ENCODE measurements around the gene CBLB. TPM values are rescaled to one million over a fixed set of nuclear protein-coding genes. Genes with fewer than 3 reads are reported as not detected.

The CBLB gene
- total RNA-seq, 1 experiment from 2014 or later = 34.3 TPM

- Mint-ChIP-seq H3K4me1 (ENCODE audit: low read depth, unreplicated experiment) (no peaks in the 10 kb centered on the region), H3K27me3 (ENCODE audit: insufficient read depth, unreplicated experiment) (no peaks in the 10 kb centered on the region), H3K9me3 (ENCODE audit: unreplicated experiment) (no peaks in the 10 kb centered on the region), H3K27ac (ENCODE audit: unreplicated experiment) (no peak overlapping the region), H3K4me3 (ENCODE audit: unreplicated experiment) (no peak overlapping the region), H3K36me3 (ENCODE audit: insufficient read depth, unreplicated experiment) (no peaks in the 10 kb centered on the region)
- CTCF ChIA-PET = no interaction called here
- Histone ChIP-seq H3K9me3 (no peaks in the 10 kb centered on the region), H3K27me3 (replicated peaks; ENCODE audit: control insufficient read depth, insufficient read depth, low read length) (no peaks in the 10 kb centered on the region), H3K4me3 (ENCODE audit: low read depth, low read length) (no peak overlapping the region), H3K4me1 (no peaks in the 10 kb centered on the region), H3K36me3 (ENCODE audit: control insufficient read depth, insufficient read depth, low read length) (no peaks in the 10 kb centered on the region)
- no TSS peak for BruUV-seq (replicated peaks)
- POLR2A ChIA-PET = no interaction called here
- DNase-seq = no peak
- intact Hi-C loops (cut with micrococcal nuclease; ENCODE audit: unreplicated experiment) = no loop called here
- no peak for TF ChIP-seq CTCF (IDR thresholded peaks at IDR 0.05; ENCODE audit: insufficient read depth in 1 of 2, low read depth in 1 of 2, low read length in 1 of 2, severe bottlenecking in 1 of 2, unreplicated experiment in 1 of 2)
These were observed 83.0 kb downstream of the CBLB start for GRCh38 chr3:105785803-105786202.

GRCh38 chr3:105783631-105784030 lies 85.2 kb downstream of the CBLB start:
- no peak overlapping the region for H3K4me3 ChIP-seq (ENCODE audit: low read depth, low read length)
- no peaks in the 10 kb centered on the region for H3K36me3 ChIP-seq (ENCODE audit: control insufficient read depth, insufficient read depth, low read length)
- no peaks in the 10 kb centered on the region for H3K4me1 ChIP-seq
- no peaks in the 10 kb centered on the region for H3K27me3 ChIP-seq (replicated peaks; ENCODE audit: control insufficient read depth, insufficient read depth, low read length)
- no TSS peak for BruUV-seq (replicated peaks)
- Mint-ChIP-seq H3K4me1 (ENCODE audit: low read depth, unreplicated experiment) (no peaks in the 10 kb centered on the region), H3K36me3 (ENCODE audit: insufficient read depth, unreplicated experiment) (no peaks in the 10 kb centered on the region), H3K4me3 (ENCODE audit: unreplicated experiment) (no peak overlapping the region), H3K9me3 (ENCODE audit: unreplicated experiment) (no peaks in the 10 kb centered on the region), H3K27ac (ENCODE audit: unreplicated experiment) (no peak overlapping the region), H3K27me3 (ENCODE audit: insufficient read depth, unreplicated experiment) (no peaks in the 10 kb centered on the region)
- no peak for DNase-seq
- CTCF ChIA-PET = no interaction called here
- intact Hi-C loops (cut with micrococcal nuclease; ENCODE audit: unreplicated experiment) = no loop called here
- POLR2A ChIA-PET = no interaction called here
- no peak for TF ChIP-seq CTCF (IDR thresholded peaks at IDR 0.05; ENCODE audit: insufficient read depth in 1 of 2, low read depth in 1 of 2, low read length in 1 of 2, severe bottlenecking in 1 of 2, unreplicated experiment in 1 of 2)
- H3K9me3 ChIP-seq = no peaks in the 10 kb centered on the region

- intact Hi-C loops (cut with micrococcal nuclease; ENCODE audit: unreplicated experiment) = no loop called here
- Mint-ChIP-seq H3K9me3 (ENCODE audit: unreplicated experiment) (no peaks in the 10 kb centered on the region), H3K4me3 (ENCODE audit: unreplicated experiment) (no peak overlapping the region), H3K4me1 (ENCODE audit: low read depth, unreplicated experiment) (peaks cover 3% of the 10 kb centered on the region), H3K27ac (ENCODE audit: unreplicated experiment) (no peak overlapping the region), H3K27me3 (ENCODE audit: insufficient read depth, unreplicated experiment) (no peaks in the 10 kb centered on the region), H3K36me3 (ENCODE audit: insufficient read depth, unreplicated experiment) (no peaks in the 10 kb centered on the region)
- ChIA-PET POLR2A (no interaction called here), CTCF (interaction anchor here (0.6 kb wide), 1 partner anchor 273 kb away, joined by 3 read pairs; no protein-coding TSS in a partner anchor)
- no peak for DNase-seq
- no peak for TF ChIP-seq CTCF (IDR thresholded peaks at IDR 0.05; ENCODE audit: insufficient read depth in 1 of 2, low read depth in 1 of 2, low read length in 1 of 2, severe bottlenecking in 1 of 2, unreplicated experiment in 1 of 2)
- Histone ChIP-seq H3K9me3 (no peaks in the 10 kb centered on the region), H3K4me1 (no peaks in the 10 kb centered on the region), H3K27me3 (replicated peaks; ENCODE audit: control insufficient read depth, insufficient read depth, low read length) (no peaks in the 10 kb centered on the region), H3K36me3 (ENCODE audit: control insufficient read depth, insufficient read depth, low read length) (no peaks in the 10 kb centered on the region), H3K4me3 (ENCODE audit: low read depth, low read length) (no peak overlapping the region)
- no TSS peak for BruUV-seq (replicated peaks)
These were observed 86.9 kb downstream of the CBLB start for GRCh38 chr3:105781871-105782270.

All from Caco-2 (cell line).